CD4-positive, alpha-beta T cell treated with Interleukin-15 for 1 hour (primary cell): ENCODE measurements around the gene NTSR1.

Experiments
- DNase-seq: peaks from one replicate; pipeline ENCODE4 v3.0.0-alpha.2; 2020

Gene NTSR1

DNA sequence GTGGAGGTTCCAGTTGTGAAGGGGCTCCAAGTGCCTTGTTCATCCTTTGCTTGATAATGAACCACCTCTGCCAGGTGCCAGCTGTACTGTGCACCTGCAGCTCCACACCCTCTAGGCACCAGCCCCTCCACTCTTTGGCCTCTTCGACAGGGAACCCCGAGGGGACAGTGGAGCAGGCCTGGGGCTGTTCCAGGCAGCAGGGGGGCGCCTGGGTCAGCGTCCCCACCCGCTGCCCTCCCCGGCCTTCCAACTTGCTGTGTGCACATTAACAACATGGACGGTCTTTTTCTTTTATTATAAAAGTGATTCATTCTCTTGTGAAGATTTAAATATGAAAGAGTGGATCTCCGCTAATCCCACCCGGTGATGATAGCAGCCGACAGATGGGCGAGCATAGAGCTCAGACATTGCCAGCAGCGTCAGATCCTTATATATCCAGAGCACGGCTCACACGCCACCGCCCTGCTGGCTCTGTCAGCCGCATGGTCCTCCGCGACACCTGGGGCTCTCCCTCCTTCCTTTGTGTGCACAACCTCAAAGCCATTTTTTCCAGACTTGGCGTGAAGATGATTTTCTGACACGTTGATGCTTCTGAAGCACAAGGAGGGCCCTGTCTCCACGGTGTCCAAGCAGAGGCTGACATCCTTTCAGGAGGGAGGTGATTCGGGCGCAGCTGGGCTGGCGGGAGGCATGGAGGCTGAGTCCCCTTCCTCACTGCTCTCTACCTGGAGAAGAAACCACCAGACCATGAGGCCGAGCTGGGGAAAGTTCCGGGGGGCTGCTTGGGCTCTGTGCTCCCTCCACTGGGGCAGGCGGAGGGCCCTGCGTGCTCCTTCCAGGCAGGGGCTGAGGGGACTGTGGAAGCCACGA lies 65.4 kb downstream of the NTSR1 start:
- DNase-seq: no peak

DNA sequence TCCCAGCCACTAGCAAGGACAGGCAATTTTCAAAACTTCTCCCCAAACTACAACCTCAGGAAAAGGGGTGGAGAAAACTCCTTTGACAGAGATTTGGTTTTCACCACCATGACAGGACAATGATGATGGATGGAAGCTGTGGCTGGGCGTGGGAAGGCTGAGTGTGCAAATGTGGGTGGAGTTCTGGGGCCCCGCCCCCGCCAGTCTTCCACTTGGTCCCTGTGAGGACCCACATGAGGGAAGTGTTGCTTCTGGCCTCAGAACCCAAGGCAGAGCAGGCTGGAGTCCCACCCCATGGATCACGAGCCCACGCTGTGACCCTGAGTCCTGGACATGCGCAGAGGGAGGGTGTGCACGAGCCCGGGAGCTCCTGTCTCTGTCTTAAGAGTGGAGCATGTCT lies 66.1 kb downstream of the NTSR1 start:
- peak; percentile 28 for DNase-seq

DNA sequence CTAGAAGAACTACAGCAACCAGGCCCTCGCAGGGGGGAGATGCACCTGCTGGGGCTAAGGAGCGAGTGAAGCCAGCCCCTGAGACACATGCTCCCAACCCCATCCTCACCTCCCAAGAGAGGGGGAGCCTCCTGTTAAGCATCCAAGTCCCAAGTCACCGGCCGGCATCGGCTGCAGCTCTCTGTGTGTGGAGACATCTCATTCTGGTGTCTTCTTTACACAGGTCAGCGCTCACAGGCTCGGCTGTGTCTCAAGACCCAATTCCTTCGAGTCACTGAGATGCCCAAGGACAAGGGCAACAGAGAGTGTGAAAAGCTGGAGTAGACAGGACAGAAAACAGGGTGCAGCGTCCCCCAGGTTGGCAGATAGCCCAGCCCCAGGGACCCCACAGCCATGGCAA lies 66.6 kb downstream of the NTSR1 start:
- DNase-seq: no peak

DNA sequence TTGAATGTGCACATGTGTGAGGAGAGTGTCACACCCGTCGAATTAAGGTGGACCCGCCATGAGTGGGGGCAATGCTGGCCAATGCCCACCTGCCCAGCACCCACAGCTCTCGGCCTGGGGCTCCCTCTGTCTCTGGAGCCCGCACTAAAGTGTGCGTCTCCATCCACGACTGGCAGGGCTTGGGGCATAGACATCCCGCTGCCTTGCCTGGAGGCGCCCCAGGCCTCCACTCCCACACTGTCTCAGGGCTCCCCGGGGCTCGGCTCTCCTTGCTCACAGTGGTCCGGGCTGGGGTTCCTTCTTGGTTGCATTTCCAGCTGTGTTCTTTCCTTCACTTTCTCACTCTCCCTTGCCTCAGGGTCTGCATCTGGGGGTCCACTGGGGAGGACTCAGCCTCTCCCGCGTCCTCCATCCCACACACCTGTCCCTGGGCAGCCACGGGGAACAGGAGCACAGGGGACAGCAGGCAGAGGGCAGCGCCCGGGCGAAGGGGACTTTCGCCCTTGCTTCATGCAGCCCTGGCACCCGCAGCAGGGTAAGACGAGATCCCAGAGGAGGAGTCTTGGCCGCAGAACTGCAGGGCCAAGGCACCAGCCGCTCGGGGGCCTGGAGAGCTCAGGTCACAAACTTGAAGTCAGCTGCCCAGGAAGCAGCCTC lies 67.5 kb downstream of the NTSR1 start:
- no peak for DNase-seq

DNA sequence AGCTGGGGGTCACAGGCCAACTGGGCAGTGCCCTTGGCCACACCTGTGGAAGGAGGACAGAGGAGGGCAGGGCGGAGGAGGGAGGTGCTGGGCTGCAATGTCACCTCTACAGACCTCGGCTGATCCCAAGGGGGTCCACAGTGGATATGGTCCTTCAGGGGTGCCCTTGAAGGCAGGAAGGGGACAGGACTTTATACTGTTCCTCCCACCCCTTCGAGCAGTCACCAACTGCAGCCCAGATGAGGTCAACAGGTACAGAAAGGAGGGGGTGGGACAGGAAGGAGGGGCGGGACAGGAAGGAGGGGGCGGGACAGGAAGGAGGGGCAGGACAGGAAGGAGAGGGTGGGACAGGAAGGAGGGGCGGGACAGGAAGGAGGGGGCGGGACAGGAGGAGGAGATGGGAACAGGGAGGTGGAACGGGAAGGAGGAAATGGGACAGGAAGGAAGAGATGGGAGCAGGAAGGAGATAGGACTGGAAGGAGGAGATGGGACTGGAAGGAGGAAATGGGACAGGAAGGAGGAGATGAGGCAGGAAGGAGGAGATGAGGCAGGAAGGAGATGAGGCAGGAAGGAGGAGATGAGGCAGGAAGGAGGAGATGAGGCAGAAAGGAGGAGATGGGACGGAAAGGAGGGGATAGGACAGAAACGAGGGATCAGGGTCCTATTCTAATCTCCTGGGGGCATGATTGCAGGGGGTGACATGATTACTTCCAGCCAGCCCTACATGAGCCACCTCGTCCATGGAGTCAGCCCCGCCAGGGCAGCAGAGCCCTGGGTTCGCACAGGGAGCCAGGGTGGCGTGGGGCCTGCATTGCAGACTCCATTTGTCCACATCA lies 68.3 kb downstream of the NTSR1 start:
- peak; percentile 77 for DNase-seq

DNA sequence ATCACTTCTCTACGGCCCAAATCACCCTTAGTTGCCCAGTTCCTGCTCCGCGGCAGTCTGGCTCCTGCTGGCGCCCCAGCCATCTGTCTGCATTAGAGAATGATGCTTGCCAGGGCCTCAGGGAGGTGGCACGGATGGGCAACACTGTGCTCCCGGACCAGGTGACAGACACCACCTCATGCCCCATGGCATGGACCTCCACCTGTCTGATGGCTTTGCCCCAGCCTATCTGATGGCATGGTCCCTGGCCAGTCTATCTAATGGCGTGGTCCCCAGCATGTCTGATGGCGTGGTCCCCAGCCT lies 68.8 kb downstream of the NTSR1 start:
- no peak for DNase-seq

DNA sequence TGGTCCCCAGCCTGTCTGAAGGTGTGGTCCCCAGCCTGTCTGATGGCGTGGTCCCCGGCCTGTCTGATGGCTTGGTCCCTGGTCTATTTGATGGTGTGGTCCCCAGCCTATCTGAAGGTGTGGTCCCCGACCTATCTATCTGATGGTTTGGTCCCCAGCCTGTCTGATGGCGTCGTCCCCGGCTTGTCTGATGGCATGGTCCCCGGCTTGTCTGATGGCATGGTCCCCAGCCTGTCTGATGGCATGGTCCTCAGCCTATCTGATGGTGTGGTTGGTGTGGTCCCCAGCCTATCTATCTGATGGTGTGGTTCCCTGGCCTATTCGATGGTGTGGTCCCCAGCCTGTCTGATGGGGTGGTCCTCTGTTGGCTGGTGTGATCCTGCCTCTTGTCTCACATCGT lies 69.4 kb downstream of the NTSR1 start:
- DNase-seq: no peak

DNA sequence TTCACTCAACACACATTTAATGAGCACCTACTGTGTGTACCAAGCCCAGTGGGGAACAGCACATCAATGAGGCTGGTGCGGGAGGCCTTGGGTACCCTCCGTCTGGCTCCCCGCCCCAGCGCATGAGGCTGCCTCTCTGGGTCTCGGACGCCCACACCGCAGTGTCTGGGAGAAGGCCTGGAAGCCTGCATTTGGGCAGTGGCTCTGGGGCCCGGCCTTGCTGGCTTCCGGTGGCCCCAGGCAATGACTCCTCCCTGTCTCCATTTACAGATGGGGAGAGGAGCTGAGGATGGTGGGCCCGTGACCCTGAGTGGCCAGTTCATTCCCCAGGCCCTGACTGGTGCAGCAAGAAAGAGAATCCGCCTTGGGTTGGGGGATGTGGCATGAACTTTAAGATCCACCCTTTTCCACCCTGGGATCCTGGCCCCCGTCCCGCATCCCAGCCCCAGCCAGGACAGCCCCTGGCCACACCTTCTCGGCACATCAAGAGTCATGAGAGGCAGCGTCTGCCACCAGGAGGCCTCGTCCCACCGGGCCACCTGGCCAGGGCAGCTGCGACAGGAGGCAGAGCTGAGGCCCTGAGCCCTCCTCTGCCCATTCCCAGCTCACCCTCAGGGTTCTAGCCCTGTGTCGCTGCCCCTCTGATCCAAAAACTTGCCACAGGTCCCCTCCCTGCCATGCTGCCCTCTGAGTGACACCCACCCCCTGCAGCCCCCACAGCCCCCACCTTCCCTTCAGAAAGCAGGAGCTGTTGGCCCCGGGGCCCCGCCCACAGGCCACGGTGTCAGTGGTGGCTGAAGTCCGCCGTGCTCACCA lies 70.2 kb downstream of the NTSR1 start:
- DNase-seq: no peak

DNA sequence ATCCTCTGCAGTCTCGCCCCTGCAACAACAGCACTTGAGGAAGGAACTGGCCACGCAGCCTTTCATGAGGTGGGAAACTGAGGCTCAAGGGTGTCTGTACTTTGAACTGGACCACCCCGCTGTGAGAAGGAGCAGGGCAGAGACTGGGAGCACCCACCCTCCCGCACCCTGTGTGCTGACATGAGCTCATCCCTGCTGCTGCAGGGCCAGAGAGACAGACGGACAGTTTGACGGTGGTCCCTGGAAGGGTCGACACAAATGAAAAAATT lies 70.7 kb downstream of the NTSR1 start:
- DNase-seq: no peak

DNA sequence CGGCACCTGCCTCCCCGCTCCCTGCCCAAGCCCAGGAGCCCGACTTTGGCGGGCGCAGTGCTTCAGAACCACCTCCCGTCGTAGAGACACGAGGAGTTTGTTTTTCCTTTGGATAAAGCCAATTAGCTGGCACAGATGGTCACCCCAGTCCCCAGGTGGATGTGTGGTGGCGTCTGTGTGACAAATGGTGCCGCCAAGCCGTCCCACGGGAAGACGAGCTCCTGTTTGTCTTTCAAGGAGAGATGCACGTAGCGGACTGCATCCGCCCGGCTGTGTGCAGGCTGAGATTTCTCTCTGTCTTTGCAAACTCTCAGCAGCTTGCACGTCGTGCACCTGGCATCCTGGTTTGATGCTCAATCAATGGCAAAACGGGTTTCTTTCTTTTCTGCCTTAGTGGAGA lies 71.6 kb downstream of the NTSR1 start:
- DNase-seq: no peak

DNA sequence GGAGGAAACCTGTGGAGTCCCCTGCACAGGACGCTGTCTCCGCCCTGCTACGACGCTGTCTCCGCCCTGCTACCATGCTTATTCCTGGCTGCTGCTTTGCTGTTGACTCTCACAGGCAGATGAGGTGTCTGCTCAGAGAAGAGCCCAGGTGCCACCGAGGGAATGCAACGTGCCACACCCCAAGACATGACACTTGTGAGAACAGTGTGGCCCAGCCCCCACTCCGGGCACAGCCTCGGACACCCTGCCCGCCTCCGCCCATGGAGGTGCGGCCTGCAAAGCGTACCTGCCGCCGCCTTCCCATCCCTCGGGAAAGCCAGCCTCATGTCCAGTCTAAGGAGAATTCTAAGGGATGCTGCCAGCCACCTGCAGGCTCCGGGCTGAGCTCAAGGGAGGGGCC lies 72.1 kb downstream of the NTSR1 start:
- no peak for DNase-seq

DNA sequence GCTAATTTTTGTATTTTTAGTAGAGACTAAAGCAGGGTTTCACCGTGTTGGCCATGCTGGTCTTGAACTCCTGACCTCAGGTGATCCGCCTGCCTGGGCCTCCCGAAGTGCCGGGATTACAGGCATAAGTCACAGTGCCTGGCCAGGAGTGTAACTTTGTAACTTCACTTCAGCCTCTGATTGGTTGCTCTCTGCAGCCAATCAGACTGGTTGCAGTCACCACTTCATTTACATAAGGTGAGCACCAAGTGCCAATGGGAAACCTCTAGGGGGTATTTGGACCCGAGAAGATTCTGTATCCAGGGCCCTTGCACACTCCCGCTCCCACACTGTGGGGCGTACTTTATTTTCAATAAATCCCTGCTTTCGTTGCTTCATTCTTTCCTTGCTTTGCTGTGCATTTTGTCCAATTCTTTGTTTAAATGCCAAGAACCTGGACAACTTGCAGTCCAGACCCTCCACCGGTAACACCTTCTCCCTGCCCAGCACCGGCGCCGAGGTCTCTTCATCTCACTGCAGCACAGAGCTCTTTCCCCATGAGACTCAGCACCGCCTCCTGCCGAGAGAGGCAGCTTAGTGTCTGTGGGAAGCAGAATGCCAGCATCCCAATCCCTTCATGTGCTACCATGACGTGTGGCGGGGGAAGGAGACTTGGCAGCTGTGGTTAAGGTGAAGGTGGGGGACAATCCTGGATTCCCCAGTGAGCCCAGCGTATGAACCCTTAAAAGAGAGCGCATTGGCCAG lies 73.7 kb downstream of the NTSR1 start:
- no peak for DNase-seq

DNA sequence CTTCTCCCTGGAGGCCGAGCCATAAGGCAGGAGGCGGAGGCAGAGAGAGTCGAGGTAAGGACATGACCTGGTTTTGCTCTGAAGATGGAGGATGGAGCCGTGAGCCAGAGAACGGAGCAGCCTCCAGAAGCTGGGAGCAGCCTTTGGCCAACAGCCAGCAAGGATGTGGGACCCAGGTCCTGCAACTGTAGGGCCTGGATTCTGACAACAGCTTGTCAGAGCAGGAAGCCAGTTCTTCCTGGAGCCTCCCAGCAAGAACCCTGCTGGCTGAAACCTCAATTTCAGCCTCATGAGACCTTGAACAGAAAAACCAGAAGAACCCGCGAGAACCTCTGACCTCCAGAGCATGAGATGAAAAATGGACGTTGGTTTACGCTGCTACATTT lies 74.2 kb downstream of the NTSR1 start:
- no peak for DNase-seq

DNA sequence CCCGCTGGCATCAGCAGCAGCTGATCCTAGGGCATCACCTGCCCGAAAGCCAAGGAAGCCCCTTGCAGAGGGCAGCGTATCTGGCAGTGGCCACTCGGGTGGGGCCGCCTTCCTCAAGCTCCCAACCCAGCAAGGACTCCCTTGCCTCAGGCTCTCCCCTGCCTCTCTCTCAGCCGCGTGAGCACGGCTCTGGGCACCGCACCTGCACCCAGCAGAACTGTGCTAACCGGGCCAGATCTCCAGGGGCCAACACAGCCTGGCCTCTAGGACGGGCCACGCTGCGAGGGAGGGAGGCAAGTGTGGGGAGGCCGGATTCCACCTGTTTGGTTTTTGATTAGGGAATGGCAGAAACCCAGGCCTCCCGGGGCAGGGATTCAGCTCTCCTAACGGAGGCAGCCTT lies 75.9 kb downstream of the NTSR1 start:
- DNase-seq: no peak

DNA sequence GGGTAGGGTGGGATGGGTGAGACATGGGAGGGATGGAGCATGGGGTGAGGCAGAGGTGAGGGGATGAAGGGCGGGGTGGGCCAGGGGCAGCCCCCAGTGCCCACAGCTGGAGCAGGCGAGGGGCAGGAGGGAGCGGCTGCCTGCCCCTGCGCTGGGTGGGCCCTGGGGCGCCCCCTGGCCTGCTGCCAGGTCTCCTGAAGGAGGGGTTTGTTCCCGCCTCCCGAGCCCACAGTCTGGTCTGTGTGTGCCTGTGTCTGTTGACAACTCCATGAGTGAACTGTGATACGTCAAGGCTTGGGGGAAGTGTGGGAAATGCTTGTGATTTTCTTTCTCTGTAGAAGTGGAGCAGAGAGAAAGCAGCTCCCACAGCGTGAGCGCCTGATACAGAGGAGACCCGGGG lies 76.8 kb downstream of the NTSR1 start:
- DNase-seq: no peak

DNA sequence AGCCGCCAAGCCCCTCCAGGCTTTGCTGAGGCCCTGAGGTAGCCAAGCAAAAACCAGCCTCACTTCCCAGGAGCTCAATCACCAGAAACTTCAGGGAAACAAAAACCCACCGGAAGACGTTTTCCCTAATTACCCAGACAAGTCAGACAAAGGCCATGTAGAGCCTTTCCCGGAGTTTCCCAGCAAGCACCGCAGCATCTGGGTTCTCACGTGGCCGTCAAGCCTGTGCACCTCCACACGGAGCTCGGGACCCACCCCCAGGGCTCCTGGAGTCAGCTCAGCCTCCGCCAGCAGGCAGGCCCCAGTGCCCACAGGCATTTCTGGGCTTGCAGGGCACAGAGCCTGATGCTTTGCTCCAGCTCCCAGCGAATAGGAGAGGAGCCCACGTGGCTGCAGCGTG lies 77.5 kb downstream of the NTSR1 start:
- DNase-seq: no peak

DNA sequence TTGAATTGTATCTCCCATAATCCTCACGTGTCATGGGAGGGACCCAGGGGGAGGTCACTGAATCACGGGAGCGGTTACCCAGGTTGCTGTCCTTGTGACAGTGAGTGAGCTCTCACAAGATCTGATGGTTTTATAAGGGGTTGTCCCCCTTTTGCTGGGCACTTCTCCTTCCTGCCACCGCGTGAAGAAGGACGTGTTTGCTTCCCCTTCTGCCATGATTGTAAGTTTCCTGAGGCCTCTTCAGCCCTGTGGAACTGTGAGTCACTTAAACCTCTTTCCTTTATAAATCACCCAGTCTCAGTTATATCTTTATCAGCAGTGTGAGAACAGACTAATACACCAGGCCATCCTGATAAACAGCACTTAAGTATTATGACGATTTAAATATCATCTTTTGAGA lies 78.7 kb downstream of the NTSR1 start:
- DNase-seq: peak; percentile 59

DNA sequence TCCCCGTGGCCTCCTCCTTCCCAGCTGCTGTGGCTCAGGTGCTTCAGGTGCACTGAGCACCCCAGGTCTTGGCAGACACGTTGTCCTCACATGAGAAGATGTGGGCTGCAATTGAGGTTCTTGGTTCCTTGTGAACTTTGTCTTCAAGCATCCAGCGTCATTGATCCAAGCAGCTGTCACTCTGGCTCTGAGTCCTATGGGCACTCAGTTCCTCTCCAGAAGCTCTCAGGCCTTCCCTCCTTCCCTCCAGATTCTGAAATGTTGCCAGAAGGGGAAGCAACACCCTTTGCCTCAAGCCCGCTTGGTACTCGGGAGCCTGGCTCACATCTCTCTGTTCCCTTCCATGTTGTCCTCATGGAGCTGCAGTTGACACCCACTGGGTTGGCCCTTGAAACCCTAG lies 79.2 kb downstream of the NTSR1 start:
- no peak for DNase-seq

DNA sequence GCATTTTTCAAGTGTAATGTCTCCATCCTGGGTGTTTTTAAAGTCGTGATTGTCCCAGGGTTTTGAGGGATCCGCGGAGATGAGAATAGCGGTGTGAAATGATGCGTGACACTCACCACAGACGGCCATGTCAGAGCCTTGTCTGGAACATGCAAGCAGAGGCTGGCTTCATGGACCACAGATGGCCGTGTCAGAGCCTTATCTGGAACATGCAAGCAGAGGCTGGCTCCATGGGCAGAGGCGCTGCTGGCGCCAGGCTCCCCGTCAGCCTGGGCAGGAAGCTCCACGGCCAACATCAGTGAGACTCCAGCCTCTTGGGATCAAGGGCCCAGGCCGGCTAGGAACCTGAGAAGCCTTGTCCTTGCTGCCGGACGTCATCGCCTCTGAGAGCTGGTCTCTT lies 80.0 kb downstream of the NTSR1 start:
- DNase-seq: no peak

DNA sequence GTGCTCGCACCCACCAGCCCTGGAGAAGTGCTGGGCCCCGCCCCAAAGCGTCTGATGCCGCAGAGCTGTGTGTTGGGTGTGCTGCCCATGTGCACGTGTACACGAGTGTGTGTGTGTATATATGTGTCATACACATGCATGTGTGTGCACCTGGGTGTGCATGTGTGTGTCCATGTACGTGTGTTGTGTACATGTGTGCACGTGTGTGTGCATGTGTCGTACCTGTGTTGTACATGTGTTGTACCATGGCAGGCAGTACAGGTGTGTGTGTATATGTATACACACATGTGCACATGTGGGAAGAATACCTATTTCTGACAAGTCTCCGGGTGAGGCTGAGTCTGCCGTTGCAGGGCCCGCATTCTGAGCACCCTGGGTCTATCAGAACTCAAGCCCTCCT lies 81.4 kb downstream of the NTSR1 start:
- DNase-seq: no peak

DNA sequence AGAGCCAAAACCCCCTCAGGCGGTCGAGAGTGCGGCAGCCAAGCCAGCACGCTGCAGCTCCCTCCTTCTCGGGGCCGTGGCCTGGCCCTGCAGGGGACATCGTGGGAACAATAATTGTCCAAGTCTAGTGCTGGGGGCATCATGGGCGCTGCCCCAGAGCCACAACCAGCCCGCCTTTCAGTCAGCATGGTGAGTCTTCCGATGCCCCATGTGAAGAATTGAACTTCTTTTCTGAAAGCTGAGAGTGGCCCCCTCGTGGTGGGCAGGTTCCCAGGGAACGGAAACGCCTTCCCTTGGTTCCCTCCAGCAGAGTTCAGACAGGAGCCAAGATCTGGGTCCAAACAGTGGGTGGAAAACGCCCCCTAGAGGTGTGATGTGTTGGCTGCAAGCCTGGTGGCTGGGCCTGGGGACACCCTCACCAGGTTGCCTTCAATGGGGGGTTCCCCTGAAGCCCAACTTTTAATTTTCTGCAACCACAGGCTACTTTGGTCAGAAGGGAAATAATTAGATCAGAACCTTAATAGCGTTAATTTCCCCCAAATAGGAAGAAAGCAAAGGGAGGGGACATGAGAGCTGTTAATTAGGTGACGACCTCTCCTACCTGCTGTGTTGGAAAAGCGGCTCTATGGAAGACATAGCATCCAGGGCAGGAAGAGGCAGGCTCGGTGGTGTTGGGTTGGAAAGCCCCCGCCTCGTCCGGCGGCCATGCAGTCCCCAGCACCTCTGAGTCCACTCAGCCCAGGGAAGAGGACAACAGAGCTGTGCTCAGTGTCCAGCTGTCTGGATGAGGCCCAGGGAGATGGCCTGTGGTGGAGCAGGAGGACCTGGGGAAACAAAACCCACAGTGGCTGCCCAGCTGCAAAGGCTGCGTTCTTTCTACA lies 82.9 kb downstream of the NTSR1 start:
- peak; percentile 72 for DNase-seq
